GM19467 (cell line): Measurements from ENCODE around the gene SNAPC4.

Experiments
- ATAC-seq: cut with Tn5 transposase; IDR thresholded peaks from one replicate; pipeline ENCODE4 v1.9.1; 2021; ENCODE audit warnings: mild to moderate bottlenecking, moderate library complexity; ENCODE audit not compliant: unreplicated experiment

Gene SNAPC4

GRCh38 chr9:136372561-136373299, 27.2 kb downstream of the SNAPC4 start:
- ATAC-seq: no peak

GRCh38 chr9:136372006-136372405, 28.0 kb downstream of the SNAPC4 start:
- no peak for ATAC-seq

GRCh38 chr9:136371533-136371880, 28.5 kb downstream of the SNAPC4 start:
- ATAC-seq: no peak

- ATAC-seq: no peak
Measured at GRCh38 chr9:136370687-136371532, 29.1 kb downstream of the SNAPC4 start.

GRCh38 chr9:136370037-136370436, 29.9 kb downstream of the SNAPC4 start:
- ATAC-seq: no peak

GRCh38 chr9:136368190-136368589, 31.8 kb downstream of the SNAPC4 start:
- no peak for ATAC-seq

- no peak for ATAC-seq
Measured at GRCh38 chr9:136367296-136368145, 32.4 kb downstream of the SNAPC4 start.

- no peak for ATAC-seq
Measured at GRCh38 chr9:136366826-136367225, 33.1 kb downstream of the SNAPC4 start.

- ATAC-seq: no peak
Measured at GRCh38 chr9:136365775-136366222, 34.2 kb downstream of the SNAPC4 start.

GRCh38 chr9:136364942-136365774, 34.8 kb downstream of the SNAPC4 start:
- ATAC-seq: no peak

- no peak for ATAC-seq
Measured at GRCh38 chr9:136363949-136364748, 35.8 kb downstream of the SNAPC4 start.

- peak; percentile 65 for ATAC-seq
Measured at GRCh38 chr9:136363106-136363948, 36.6 kb downstream of the SNAPC4 start, which contains the start of gene DNLZ. TSS of gene DNLZ (minus strand) at chr9:136363744. CDS start at chr9:136363714, 30 bp downstream.

- ATAC-seq: no peak
Measured at GRCh38 chr9:136362450-136362784, 37.6 kb downstream of the SNAPC4 start.

- ATAC-seq: no peak
Measured at GRCh38 chr9:136361754-136362449, 38.1 kb downstream of the SNAPC4 start.

- no peak for ATAC-seq
Measured at GRCh38 chr9:136361047-136361753, 38.8 kb downstream of the SNAPC4 start.

GRCh38 chr9:136359774-136360718, 39.9 kb downstream of the SNAPC4 start:
- no peak for ATAC-seq
